Retinal pigment epithelial cell (primary cell): Measurements from ENCODE around the gene PCGF5.

Experiments
- DNase-seq: peaks from one replicate; pipeline ENCODE4 v3.0.0-alpha.2; 2010; ENCODE audit warnings: low read depth
- H3K4me3 ChIP-seq: 2 replicates; pipeline ENCODE4 v1.5.1; 2011; ENCODE audit warnings: mild to moderate bottlenecking, low read length, control low read depth, moderate library complexity
- CTCF ChIP-seq: conservative IDR thresholded peaks from 2 replicates; pipeline ENCODE4 v1.5.1; 2011; ENCODE audit warnings: low read depth, low read length, control low read depth, inconsistent platforms

The PCGF5 gene

GRCh38 chr10:91198781-91199180 lies 21.7 kb upstream of the PCGF5 start:
- no peak for DNase-seq
- no peak for TF ChIP-seq CTCF
- H3K4me3 ChIP-seq, result no peak overlapping the region

- TF ChIP-seq CTCF, result no peak
- no peak for DNase-seq
- no peak overlapping the region for H3K4me3 ChIP-seq
Observed at GRCh38 chr10:91200314-91201212, 19.9 kb upstream of the PCGF5 start.

GRCh38 chr10:91201213-91201996 lies 19.1 kb upstream of the PCGF5 start:
- DNase-seq, result no peak

GRCh38 chr10:91206427-91206826 lies 14.0 kb upstream of the PCGF5 start:
- no peak for TF ChIP-seq CTCF
- H3K4me3 ChIP-seq, result no peak overlapping the region
- no peak for DNase-seq

More at GRCh38 chr10:91201213-91201996, 19.1 kb upstream of the PCGF5 start:
- H3K4me3 ChIP-seq, result no peak overlapping the region
- TF ChIP-seq CTCF, result no peak

GRCh38 chr10:91206837-91207474 lies 13.5 kb upstream of the PCGF5 start:
- H3K4me3 ChIP-seq, result no peak overlapping the region
- no peak for TF ChIP-seq CTCF
- no peak for DNase-seq

- no peak overlapping the region for H3K4me3 ChIP-seq
- DNase-seq, result no peak
- no peak for TF ChIP-seq CTCF
Observed at GRCh38 chr10:91208642-91209041, 11.8 kb upstream of the PCGF5 start.
